Stimulated activated CD4-positive, alpha-beta T cell treated with anti-CD3 and anti-CD28 coated beads, Interleukin-2, amount 100 ng/mL, for 24 hours (primary cell): ENCODE results near the gene MROH2A.

Experiments
- DNase-seq, 2 donors: peaks; one replicate each; pipeline ENCODE4 v3.0.0-alpha.2; 2020

MROH2A gene

DNA sequence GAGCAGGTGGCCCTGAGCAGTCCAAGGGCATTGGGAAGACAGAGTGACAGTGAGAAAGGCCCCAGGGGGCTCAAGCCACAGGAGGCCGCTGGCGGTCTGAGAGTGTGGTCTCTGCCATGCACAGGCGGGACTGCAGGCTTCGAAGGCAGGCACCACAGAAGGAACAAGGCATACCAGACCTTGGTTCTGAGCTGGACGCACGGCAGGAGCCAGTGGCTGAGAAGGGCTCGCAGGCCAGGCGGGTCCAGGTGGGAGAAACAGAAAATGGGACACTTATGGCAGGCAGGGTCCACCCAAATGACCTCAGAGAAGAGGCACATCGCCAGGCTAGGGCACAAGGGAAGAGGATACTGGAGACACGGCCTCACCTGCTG is 61.3 kb downstream of the MROH2A start:
- DNase-seq = no peak

DNA sequence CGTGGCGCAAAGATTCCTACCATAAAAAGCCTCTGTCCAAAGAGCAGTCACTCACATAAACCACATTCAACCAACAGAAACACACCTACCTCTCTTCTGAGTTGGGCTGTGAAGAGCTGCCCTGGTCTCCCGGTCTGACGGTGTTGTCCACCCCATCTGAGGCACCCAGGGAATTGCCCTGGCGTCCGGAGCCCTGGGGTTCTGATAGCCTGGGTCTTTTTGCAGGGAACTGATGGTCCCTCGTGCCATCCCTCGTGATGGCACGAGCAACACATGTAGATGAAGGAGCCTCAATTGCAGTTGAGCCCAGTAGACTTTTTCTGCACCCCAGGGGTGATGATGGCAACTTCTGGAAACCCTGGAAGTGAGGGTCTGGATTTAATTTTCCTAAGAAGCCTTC is 62.4 kb downstream of the MROH2A start:
- no peak for DNase-seq

GRCh38 chr2:233841183-233841582 is 63.1 kb downstream of the MROH2A start:
- DNase-seq = no peak

- DNase-seq = no peak
Observed at GRCh38 chr2:233844064-233844807, 66.1 kb downstream of the MROH2A start.

GRCh38 chr2:233844836-233845235 is 66.7 kb downstream of the MROH2A start:
- DNase-seq = no peak

DNA sequence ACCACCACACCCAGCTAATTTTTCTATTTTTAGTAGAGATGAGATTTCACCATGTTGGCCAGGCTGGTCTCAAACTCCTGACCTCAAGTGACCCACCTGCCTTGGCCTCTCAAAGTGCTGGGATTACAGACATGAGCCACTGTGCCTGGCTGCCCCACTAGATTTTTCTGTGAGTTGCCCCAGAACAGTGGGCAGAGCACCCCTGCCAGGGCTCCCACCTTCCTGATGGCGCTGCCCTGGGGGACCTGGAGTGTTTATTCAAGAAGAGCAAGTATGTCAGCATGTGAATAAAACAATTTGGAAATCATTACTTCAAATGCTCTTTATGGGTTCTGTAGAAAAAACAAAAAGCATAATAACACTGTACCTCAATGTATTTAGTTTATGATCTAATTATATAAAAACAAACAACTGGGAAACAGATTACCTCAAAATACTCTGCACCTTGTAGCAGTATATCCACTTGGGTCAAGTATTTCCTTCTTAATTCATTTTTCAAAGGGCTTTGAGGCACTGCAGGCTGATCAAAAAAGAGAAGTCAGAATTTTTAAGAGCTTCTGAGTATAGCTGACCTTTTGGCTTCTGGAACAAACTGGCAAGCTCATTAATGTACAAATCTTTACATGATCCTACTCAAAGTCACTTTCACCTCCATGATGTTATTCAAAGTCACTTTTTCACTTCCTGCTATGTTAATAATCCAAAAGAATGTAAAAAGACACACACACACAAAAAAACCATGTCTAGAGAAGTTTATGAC is 67.4 kb downstream of the MROH2A start:
- no peak for DNase-seq

GRCh38 chr2:233846387-233847247 is 68.5 kb downstream of the MROH2A start:
- DNase-seq = no peak

- no peak for DNase-seq
Observed at GRCh38 chr2:233847248-233847898, 69.2 kb downstream of the MROH2A start.

- DNase-seq = no peak
Observed at GRCh38 chr2:233848276-233848675, 70.1 kb downstream of the MROH2A start.

GRCh38 chr2:233849607-233850271 is 71.6 kb downstream of the MROH2A start:
- DNase-seq = no peak

GRCh38 chr2:233850745-233851144 is 72.6 kb downstream of the MROH2A start:
- DNase-seq = no peak

GRCh38 chr2:233851169-233851568 is 73.0 kb downstream of the MROH2A start:
- DNase-seq = no peak

DNA sequence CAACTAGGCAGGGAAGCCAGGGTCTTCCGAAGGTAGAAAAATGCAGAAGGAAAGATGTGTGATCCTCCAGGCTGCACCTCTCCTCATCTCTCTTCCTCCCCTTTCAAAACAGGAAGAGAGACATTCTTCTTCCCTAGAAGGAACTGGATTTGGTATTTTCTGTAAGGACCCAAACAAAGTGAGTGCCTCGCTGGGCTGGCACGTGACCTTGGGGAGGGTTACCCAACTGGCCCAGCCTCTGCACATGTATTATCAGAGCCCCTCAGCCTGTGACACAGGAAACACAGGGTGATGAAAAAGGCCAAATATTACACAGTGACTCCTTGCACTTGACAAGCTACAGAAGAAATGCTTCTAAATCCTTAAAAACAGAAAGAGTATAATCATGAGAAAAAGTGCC is 73.9 kb downstream of the MROH2A start:
- DNase-seq = no peak

DNA sequence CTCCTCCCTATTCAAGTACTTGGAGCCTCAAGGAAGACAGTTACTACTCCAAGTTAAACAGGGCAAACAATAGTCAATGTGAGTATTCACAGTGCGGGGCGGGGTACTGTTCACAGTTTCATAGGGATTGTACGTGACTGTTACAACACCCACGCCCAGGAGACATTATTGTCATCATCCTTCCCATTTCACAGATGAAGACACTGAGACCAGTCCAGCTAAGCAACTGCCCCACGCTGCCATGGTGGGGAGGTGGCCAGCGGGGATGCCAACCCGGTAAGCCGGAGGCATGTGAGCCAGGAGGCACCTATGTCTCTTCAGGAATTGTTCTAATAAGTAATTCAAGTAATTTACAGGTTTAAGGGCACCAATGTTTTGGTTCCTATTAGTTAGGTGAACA is 75.2 kb downstream of the MROH2A start:
- no peak for DNase-seq

GRCh38 chr2:233853883-233854240 is 75.7 kb downstream of the MROH2A start:
- DNase-seq = no peak

DNA sequence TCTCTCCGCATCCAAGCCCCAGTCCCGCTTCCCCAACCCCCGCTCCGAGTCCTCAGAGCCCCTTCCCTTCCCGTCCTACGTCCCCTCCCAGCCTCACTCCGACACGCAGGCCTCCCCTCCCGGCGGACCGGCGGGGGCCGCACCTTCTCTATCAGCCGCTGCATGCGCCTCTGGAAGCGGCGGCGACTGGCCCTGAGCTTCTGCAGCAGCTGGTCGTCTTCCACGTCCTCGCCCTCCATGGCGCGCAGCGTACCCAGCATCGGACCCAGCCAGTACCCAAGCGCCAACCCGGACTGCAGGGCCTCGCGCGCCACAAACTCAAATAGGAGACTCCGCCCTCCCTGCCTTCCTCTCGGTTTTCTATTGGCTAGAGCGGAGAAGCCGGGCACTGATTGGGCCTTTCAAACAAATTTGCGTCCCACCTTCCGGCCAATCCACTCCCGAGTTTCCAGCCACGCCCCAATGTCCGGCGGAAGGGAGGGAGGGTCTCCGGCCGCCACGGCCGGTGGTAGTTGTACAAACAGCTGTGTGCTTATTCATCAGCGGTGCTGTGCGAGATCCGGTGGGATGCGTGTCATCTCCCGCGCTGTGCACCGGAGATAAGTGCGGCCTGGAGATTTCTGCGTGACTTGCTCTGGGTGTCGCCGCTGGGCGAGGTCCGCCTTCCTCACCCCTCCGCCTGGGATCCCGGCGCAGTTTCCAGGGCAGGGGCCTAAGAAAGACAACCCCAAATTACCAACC is 76.3 kb downstream of the MROH2A start, which contains the start of gene HJURP:
TSS of gene HJURP (minus strand) at position 295 of the 741 bp plus-strand sequence. CDS start at position 260, 35 bp downstream.
- peak; percentile 91 for DNase-seq

DNA sequence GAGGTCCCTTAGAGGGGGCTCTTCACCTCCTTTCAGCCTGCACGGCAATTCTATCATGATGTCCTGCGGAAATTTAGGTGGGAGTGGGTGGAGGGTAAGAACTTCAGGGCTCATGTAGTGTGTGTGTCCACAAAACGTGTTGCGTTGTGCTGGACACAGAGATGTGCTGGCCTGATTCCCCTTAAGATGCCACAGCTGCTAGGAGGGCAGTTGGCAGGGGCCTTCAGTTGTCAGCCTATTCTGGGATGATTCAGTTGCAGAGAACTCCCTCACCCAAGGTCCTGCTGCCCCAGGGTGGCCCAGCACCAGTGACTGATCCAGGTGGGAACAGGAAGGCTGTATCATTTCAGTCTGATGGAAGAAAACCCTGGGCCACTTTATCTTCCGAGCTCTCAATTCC is 77.2 kb downstream of the MROH2A start:
- DNase-seq = no peak

- no peak for DNase-seq
Observed at GRCh38 chr2:233856184-233856583, 78.1 kb downstream of the MROH2A start.

- peak; percentile 67 to 76 for DNase-seq
Observed at GRCh38 chr2:233857511-233858141, 79.5 kb downstream of the MROH2A start.

GRCh38 chr2:233858331-233858730 is 80.2 kb downstream of the MROH2A start:
- DNase-seq = no peak

DNA sequence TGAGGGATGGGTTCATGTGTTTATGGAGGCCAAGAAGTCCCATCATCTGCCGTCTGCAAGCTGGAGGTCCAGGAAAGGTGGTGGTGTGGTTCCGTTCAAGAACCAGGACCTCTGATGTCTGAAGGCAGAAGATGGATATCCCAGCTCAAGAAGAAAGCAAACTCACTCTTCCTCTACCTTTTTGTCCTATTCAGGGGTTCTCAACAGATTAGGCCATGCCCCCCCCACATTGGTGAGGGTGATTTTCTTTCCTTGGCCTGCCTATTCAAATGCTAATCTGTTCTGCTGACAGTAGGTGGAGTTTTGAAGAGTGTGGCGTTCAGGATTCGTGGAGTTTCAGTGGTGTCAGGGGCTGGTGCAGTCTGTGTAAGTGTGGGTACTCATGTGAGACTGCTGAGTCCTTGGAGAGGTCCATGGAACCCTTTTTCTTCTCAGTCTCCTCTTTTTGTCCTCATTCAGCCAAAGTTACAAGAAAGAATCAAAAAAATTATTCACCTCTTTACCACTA is 84.2 kb downstream of the MROH2A start:
- DNase-seq = no peak
